ENCODE measurements around the gene HMGN3. TPM values are rescaled to one million over a fixed set of nuclear protein-coding genes. Genes with fewer than 3 reads are reported as not detected.
"Not testable (repeated sequence)": the region's sequence is repeated elsewhere in the genome, so short reads cannot be mapped to it uniquely, and the experiment has no call there.

The HMGN3 gene
- 66.0 and 67.3 TPM in 2 replicates for total RNA-seq (2014; rRNA removed; shearing (Covaris generic))
- 33.2 and 35.1 TPM in 2 replicates for polyA plus RNA-seq (2015; cell fraction: cytosol; rRNA removed)
- polyA plus RNA-seq (2015; cell fraction: nucleus; rRNA removed) = 15.9 and 17.1 TPM in 2 replicates

- DNase-seq (ENCODE audit: low read depth) = peak; percentile 89
Observed at GRCh38 chr6:79234150-79235022, at the start of gene HMGN3. Gene HMGN3 (minus strand): TSS chr6:79234682.

GRCh38 chr6:79280756-79281155 lies 46.3 kb upstream of the HMGN3 start:
- no peak for DNase-seq (ENCODE audit: low read depth)

- DNase-seq (ENCODE audit: low read depth) = peak; percentile 61
Observed at GRCh38 chr6:79277109-79277508, 42.6 kb upstream of the HMGN3 start.

DNA sequence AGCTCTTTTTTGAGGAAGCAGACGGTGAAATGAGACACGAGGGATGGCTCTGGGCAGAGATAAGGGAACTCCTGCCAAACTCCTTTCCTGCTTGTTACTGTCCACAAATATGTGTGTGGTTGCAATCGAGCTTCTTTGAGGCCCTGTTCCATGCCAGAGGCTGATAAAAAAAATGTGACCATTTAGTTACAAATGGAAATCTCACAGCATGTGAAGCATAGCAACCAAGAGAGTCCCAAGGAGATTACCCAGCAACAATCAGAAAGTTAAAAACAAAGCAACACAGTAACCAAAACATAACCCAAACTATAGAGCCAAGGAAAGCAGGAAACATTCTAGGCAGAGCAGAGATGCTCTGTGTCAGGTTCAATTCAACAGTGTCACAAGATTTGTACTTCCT lies 35.4 kb upstream of the HMGN3 start:
- peak; percentile 47 for DNase-seq (ENCODE audit: low read depth)

GRCh38 chr6:79267128-79267527 lies 32.6 kb upstream of the HMGN3 start:
- no peak for DNase-seq (ENCODE audit: low read depth)

DNA sequence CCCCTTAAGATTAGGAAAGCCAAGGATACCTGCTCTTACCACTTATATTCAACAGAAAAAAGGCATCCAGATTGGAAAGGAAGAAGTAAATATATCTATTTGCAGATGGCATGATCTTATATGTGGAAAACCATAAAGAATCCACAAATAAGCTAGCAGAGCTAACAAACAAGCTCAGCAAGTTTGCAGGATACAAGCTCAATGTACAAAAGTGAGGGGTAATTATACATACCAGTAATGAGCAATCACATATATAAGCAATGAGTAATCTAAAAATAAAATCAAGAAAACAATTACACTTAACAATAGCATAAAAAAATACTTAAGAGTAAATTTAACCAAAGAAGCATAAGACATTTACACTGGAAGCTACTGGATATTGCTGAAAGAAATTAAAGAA lies 31.6 kb upstream of the HMGN3 start:
- DNase-seq (ENCODE audit: low read depth) = no peak

- no peak for DNase-seq (ENCODE audit: low read depth)
Observed at GRCh38 chr6:79263359-79263758, 28.9 kb upstream of the HMGN3 start.

GRCh38 chr6:79261666-79262065 lies 27.2 kb upstream of the HMGN3 start:
- DNase-seq (ENCODE audit: low read depth) = no peak

DNA sequence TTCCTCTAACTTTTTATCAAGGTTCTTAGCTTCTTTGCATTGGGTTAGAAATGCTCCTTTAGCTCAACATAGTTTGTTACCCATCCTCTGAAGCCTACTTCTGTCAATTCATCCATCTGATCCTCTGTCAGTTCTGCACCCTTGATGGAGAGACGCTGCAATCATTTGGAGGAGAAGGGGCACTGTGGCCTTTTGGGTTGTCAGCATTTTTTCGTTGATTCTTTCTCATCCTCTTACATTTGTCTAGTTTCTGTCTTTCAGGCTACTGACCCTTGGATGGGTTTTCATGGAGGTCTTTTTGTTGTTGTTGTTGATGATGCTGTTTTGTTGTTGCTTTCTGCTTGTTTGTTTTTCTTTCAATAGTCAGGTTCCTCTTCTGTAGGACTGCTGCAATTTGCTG lies 26.3 kb upstream of the HMGN3 start:
- no peak for DNase-seq (ENCODE audit: low read depth)

- DNase-seq (ENCODE audit: low read depth) = peak; percentile 75
Observed at GRCh38 chr6:79257381-79258205, 23.1 kb upstream of the HMGN3 start.

DNA sequence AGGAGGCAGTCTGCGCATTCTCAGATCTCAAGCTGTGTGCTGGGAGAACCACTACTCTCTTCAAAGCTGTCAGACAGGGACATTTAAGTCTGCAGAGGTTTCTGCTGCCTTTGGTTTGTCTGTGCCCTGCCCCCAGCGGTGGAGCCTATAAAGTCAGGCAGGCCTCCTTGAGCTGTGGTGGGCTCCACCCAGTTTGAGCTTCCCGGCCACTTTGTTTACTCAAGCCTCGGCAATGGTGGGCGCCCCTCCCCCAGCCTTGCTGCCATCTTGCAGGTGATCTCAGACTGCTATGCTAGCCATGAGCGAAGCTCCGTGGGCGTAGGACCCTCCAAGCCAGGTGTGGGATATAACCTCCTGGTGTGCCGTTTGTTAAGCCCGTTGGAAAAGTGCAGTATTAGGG lies 22.3 kb upstream of the HMGN3 start:
- not testable (repeated sequence) for DNase-seq (ENCODE audit: low read depth)

DNA sequence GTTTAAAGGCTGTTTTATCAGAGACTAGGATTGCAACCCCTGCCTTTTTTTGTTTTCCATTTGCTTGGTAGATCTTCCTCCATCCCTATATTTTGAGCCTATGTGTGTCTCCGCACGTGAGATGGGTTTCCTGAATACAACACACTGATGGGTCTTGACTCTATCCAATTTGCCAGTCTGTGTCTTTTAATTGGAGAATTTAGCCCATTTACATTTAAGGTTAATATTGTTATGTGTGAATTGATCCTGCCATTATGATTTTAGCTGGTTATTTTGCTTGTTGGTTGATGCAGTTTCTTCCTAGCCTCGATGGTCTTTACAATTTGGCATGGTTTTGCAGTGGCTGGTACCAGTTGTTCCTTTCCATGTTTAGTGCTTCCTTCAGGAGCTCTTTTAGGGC lies 20.6 kb upstream of the HMGN3 start:
- not testable (repeated sequence) for DNase-seq (ENCODE audit: low read depth)

- DNase-seq (ENCODE audit: low read depth) = no peak
Observed at GRCh38 chr6:79250559-79250958, 16.1 kb upstream of the HMGN3 start.

DNA sequence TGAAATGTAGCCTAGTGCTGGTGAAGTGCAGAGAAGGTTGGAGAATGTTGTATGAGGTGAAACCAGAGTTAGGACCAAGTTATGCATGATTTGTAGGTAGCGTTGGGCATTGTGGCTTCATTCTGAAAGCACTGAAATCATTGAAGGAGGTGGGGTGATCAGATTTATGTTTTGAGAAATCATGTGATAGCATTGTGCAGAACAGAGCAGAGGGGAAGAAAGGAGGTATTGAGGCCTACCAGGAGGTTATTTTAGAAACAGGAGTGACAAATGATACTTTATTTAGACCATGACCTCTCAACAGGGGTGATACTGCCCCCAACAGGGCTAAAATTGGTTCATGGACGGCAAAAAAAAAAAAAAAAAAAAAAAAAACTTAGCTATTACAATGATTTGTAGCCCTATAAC lies 15.6 kb upstream of the HMGN3 start:
- peak; percentile 4 for DNase-seq (ENCODE audit: low read depth)

DNA sequence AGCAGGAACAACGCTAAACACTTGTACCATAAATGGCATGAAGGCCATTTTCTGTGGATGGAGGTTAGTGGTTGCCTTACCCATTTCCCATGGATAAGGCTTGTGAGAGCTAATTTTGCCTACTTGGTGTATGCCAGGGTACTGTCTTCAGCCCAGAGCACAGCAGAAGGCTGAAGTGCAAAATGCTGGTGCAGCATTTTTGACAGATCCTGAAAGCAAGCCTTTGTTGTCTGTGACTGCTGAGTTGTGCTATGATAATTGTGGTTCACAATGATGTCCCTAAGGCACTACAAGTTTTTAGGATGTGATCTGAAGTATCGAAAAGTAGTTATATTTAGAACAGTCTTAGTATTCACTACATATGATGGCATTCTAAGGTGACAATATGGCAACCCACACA lies 14.7 kb upstream of the HMGN3 start:
- DNase-seq (ENCODE audit: low read depth) = no peak

GRCh38 chr6:79246891-79247290 lies 12.4 kb upstream of the HMGN3 start:
- DNase-seq (ENCODE audit: low read depth) = no peak

GRCh38 chr6:79241228-79241627 lies 6.7 kb upstream of the HMGN3 start:
- no peak for DNase-seq (ENCODE audit: low read depth)

GRCh38 chr6:79240509-79240908 lies 6.0 kb upstream of the HMGN3 start:
- no peak for DNase-seq (ENCODE audit: low read depth)

DNA sequence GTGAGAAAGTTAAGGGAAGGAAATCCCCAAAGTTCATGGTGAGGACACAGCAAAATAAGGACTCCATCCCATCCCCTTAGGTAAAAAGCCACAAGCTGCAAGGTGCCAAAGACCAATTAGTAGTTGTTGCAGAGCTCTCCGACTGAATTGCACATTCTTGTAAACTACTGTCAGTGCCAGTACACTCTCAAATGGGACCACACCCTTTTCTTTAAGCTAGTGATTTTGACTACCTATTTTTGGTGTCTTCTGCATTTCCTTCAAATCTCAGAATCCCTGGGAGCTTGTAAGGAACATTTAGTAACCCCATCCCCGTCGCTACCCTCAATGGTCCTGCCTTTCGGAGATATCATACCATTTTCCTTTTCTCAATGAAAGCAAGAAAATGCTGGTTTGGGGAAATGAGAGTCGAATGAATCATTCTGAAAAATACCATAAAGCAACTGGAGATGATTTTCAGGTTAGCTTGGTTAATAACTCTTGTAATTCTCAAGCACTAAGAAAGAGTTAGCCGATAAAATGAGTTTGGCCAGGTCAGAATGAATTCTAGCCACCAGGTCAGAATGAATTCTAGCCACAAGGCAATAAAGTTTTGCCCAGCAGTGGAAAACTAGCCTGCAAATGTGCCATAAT lies 5.2 kb upstream of the HMGN3 start:
- DNase-seq (ENCODE audit: low read depth) = no peak

- DNase-seq (ENCODE audit: low read depth) = no peak
Observed at GRCh38 chr6:79238919-79239318, 4.4 kb upstream of the HMGN3 start.

- DNase-seq (ENCODE audit: low read depth) = no peak
Observed at GRCh38 chr6:79236711-79237110, 2.2 kb upstream of the HMGN3 start.

All from HT1080 (cell line).